ENCODE results near the gene STK32B. TPM values are rescaled to one million over a fixed set of nuclear protein-coding genes. Genes with fewer than 3 reads are reported as not detected.

STK32B gene
- total and polyA plus RNA-seq, 2 of the 8 experiments (the other 6 are each of a cell fraction or from before 2014, with no cell fraction given) = 2.3 to 2.5 TPM

DNA sequence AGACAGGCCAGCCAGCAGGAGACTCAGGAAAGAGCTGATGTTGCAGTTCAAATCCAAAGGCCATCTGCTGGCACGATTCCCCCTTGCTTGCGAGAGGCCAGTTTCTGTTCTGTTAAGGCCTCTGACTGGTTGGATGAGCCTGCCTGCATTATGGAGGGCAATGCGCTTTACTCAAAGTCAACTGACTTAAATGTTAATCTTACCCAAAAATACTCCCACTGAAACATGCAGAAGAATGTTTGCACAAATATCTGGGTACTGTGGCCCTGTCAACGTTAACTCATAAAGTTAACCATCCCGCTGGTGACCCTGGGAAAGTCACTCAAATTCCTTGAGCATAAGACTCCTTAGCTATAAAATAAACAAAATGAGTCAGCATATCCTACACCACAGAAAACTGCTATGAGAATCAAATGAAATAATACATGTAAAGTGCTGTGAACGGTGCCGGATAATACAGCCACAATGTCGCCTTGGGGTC, 330.7 kb downstream of the STK32B start:
- H4K5ac ChIP-seq (ENCODE audit: insufficient read length, low read depth, low read length) = no peak overlapping the region
- H3K56ac ChIP-seq (replicated peaks; ENCODE audit: insufficient read length, low read depth, low read length) = no peak overlapping the region
- FAIRE-seq = no peak
- no peak overlapping the region for H3K9ac ChIP-seq (replicated peaks in 1 of 4; ENCODE audit: extremely low read depth in 1 of 4, low read depth in 3 of 4, low read length in 3 of 4)
- H3K79me2 ChIP-seq (ENCODE audit: control insufficient read depth in 1 of 2, insufficient read depth in 2 of 2, low read length in 2 of 2) = no peaks in the 10 kb centered on the region
- CTCF ChIA-PET (ENCODE audit: partially characterized antibody) = interaction anchor here (1.7 kb wide), 1 partner anchor 17 kb away, joined by 6 read pairs; no protein-coding TSS in a partner anchor
- H4K91ac ChIP-seq (replicated peaks; ENCODE audit: insufficient read length, low read length) = no peak overlapping the region
- no peak overlapping the region for H3K23ac ChIP-seq (ENCODE audit: insufficient read length)
- no peak overlapping the region for H3K14ac ChIP-seq (ENCODE audit: insufficient read length)
- no peak overlapping the region for H2BK5ac ChIP-seq (ENCODE audit: low read depth, low read length)
- no peak overlapping the region for H2AK5ac ChIP-seq (ENCODE audit: low read depth, low read length)
- no peak overlapping the region for H3K4me2 ChIP-seq (ENCODE audit: insufficient read depth in 1 of 2, low read depth in 2 of 2, low read length in 2 of 2)
- H2BK120ac ChIP-seq (replicated peaks; ENCODE audit: low read depth, low read length) = no peak overlapping the region
- no peak overlapping the region for H2BK20ac ChIP-seq (ENCODE audit: low read length)
- H3K4ac ChIP-seq (replicated peaks; ENCODE audit: insufficient read length, low read depth, low read length) = no peak overlapping the region
- H3K18ac ChIP-seq (ENCODE audit: extremely low read depth, low read length) = no peak overlapping the region
- H3K36me3 ChIP-seq (ENCODE audit: control insufficient read depth in 2 of 4, insufficient read depth in 4 of 4, low read length in 3 of 4) = no peaks in the 10 kb centered on the region
- H3K4me1 ChIP-seq (replicated peaks in 1 of 4; ENCODE audit: control insufficient read depth in 3 of 4, insufficient read depth in 4 of 4, low read length in 3 of 4) = no peaks in the 10 kb centered on the region
- no peaks in the 10 kb centered on the region for H3K9me3 ChIP-seq (ENCODE audit: insufficient read depth in 2 of 2, low read depth in 1 of 2, low read length in 1 of 2)
- POLR2A ChIA-PET (ENCODE audit: partially characterized antibody) = no interaction called here
- no peak overlapping the region for H4K8ac ChIP-seq (ENCODE audit: extremely low read depth, insufficient read depth, low read length)
- H3K27ac ChIP-seq (ENCODE audit: low read depth, low read length) = no peak overlapping the region
- no peaks in the 10 kb centered on the region for H3K79me1 ChIP-seq (ENCODE audit: low read depth, low read length)
- H3K23me2 ChIP-seq (ENCODE audit: low read depth, low read length) = no peaks in the 10 kb centered on the region
- 95% methylated on average over 8 of the region's 8 CpGs; no CpG with 5 or more reads in 1 of the 2 experiments for WGBS, 2 experiments (ENCODE audit: extremely low coverage in 1 of 2, insufficient coverage in 1 of 2, insufficient read length in 1 of 2, insufficient replicate concordance in 2 of 2, low coverage in 1 of 2, low lambda C conversion rate in 2 of 2, missing lambda C conversion rate in 1 of 2)
- H2BK12ac ChIP-seq (ENCODE audit: low read depth, low read length) = no peak overlapping the region
- H3K4me3 ChIP-seq (ENCODE audit: extremely low read depth in 1 of 4, insufficient read depth in 2 of 4, low read depth in 3 of 4, low read length in 4 of 4) = no peak overlapping the region
- DNase-seq (ENCODE audit: low read depth in 1 of 2, low spot score in 2 of 2) = no peak
- no peak overlapping the region for H2BK15ac ChIP-seq (ENCODE audit: low read length)
- H2AFZ ChIP-seq (ENCODE audit: low read length) = no peak overlapping the region
- H3K27me3 ChIP-seq (replicated peaks in 1 of 4; ENCODE audit: control insufficient read depth in 3 of 4, extremely low read depth in 1 of 4, insufficient read depth in 3 of 4, low read length in 3 of 4) = no peaks in the 10 kb centered on the region
- H4K20me1 ChIP-seq (replicated peaks in 1 of 2; ENCODE audit: control insufficient read depth in 1 of 2, insufficient read depth in 2 of 2, low read length in 2 of 2) = no peaks in the 10 kb centered on the region
- TF ChIP-seq RBBP5 (IDR thresholded peaks at IDR 0.05; ENCODE audit: borderline replicate concordance, low read depth, low read length) (no peak), SIN3A (conservative IDR thresholded peaks at IDR 0.05 in 1 of 2, IDR thresholded peaks at IDR 0.05 in 1 of 2; ENCODE audit: low read depth in 1 of 2, low read length in 2 of 2) (no peak), YY1 (IDR thresholded peaks at IDR 0.05; ENCODE audit: low read depth, low read length) (no peak), ZNF274 (IDR thresholded peaks at IDR 0.05; ENCODE audit: borderline replicate concordance, extremely low read depth, low read length) (no peak), GABPA (IDR thresholded peaks at IDR 0.05; ENCODE audit: borderline replicate concordance, insufficient read depth, low read length) (no peak), FOSL1 (IDR thresholded peaks at IDR 0.05; ENCODE audit: insufficient read depth, low read depth, low read length) (no peak), POLR2A (IDR thresholded peaks at IDR 0.05; ENCODE audit: control extremely low read depth in 1 of 2, low read depth in 2 of 2, low read length in 2 of 2) (no peak), POU5F1 (IDR thresholded peaks at IDR 0.05; ENCODE audit: low read depth, low read length) (no peak), RAD21 (IDR thresholded peaks at IDR 0.05 in 1 of 2, conservative IDR thresholded peaks at IDR 0.05 in 1 of 2; ENCODE audit: low read depth in 2 of 2, low read length in 2 of 2) (no peak), SP2 (IDR thresholded peaks at IDR 0.05; ENCODE audit: low read length) (no peak), CBX5 (IDR thresholded peaks at IDR 0.05; ENCODE audit: low read depth, low read length) (no peak)
- TF ChIP-seq, protein P1, sequence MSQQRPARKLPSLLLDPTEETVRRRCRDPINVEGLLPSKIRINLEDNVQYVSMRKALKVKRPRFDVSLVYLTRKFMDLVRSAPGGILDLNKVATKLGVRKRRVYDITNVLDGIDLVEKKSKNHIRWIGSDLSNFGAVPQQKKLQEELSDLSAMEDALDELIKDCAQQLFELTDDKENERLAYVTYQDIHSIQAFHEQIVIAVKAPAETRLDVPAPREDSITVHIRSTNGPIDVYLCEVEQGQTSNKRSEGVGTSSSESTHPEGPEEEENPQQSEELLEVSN (IDR thresholded peaks at IDR 0.05) = no peak
- TF ChIP-seq, protein P2, sequence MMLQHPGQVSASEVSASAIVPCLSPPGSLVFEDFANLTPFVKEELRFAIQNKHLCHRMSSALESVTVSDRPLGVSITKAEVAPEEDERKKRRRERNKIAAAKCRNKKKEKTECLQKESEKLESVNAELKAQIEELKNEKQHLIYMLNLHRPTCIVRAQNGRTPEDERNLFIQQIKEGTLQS (IDR thresholded peaks at IDR 0.05; ENCODE audit: insufficient read depth, low read depth, low read length) = no peak

Data from H1 (cell line).